AG04449 (cell line): ENCODE results near the gene AQP5.
A peak's percentile ranks its signal among the peaks of the same experiment; 100 is the strongest.

Source experiments
- CTCF ChIA-PET: fragments of 350-600 bp; formaldehyde crosslinking; extraction: SDS; loops from one replicate; lab custom pipeline; 2021; ENCODE audit warnings: antibody characterized with exemption; lab: Yijun Ruan, JAX
- POLR2A ChIA-PET: fragments of 400-600, 350-600 bp; formaldehyde crosslinking; extraction: SDS; loops from one replicate; lab custom pipeline; 2020; ENCODE audit warnings: antibody characterized with exemption, inconsistent platforms; lab: Yijun Ruan, JAX
- DNase-seq: peaks from one replicate; pipeline ENCODE4 v3.0.0-alpha.2; 2010; ENCODE audit warnings: low read depth, low spot score
- H3K4me3 ChIP-seq: 2 replicates; pipeline ENCODE4 v1.5.1; 2011; ENCODE audit warnings: low read depth, mild to moderate bottlenecking, control low read depth, low read length
- CTCF ChIP-seq: IDR thresholded peaks from one replicate; pipeline ENCODE4 v1.5.1; 2011; ENCODE audit warnings: mild to moderate bottlenecking, moderate library complexity, low read length, control low read depth, inconsistent platforms; ENCODE audit not compliant: insufficient read depth; ENCODE audit errors: missing control alignments

The AQP5 gene

GRCh38 chr12:49965836-49966235 lies 4.2 kb downstream of the AQP5 start:
- CTCF ChIA-PET = interaction anchor here (0.9 to 26.8 kb wide), 28 partner anchors 7 to 210 kb away, joined by 3 to 1042 read pairs (median 20); partner anchors contain the start of genes AQP2, BCDIN3D, COX14 and SMARCD1
- no peak for TF ChIP-seq CTCF
- no peak overlapping the region for H3K4me3 ChIP-seq
- POLR2A ChIA-PET = no interaction called here
- DNase-seq = no peak

- POLR2A ChIA-PET = interaction anchor here (0.7 kb wide), 2 partner anchors 104 to 201 kb away, joined by 4 to 5 read pairs; partner anchors contain the start of gene CERS5
- CTCF ChIA-PET = interaction anchor here (0.7 to 26.8 kb wide), 48 partner anchors 8 to 275 kb away, joined by 3 to 1042 read pairs (median 6); partner anchors contain the start of genes AQP2, BCDIN3D, COX14 and RACGAP1
- H3K4me3 ChIP-seq = no peak overlapping the region
- no peak for TF ChIP-seq CTCF
- no peak for DNase-seq
Observed at GRCh38 chr12:49966511-49967041, 4.9 kb downstream of the AQP5 start.

- TF ChIP-seq CTCF = peak; percentile 96
- ChIA-PET CTCF (interaction anchor here (0.6 to 26.8 kb wide), 54 partner anchors 8 to 669 kb away, joined by 3 to 1042 read pairs (median 6); partner anchors contain the start of genes AQP2, BCDIN3D, COX14 and RACGAP1), POLR2A (interaction anchor here (0.7 kb wide), 2 partner anchors 103 to 200 kb away, joined by 4 to 5 read pairs; partner anchors contain the start of gene CERS5)
- DNase-seq = no peak
- peak overlapping the region; percentile 56 for H3K4me3 ChIP-seq
Observed at GRCh38 chr12:49967042-49967776, 5.5 kb downstream of the AQP5 start.

- DNase-seq = no peak
- H3K4me3 ChIP-seq = peak overlapping the region; percentile 56
- no peak for TF ChIP-seq CTCF
- POLR2A ChIA-PET = no interaction called here
- CTCF ChIA-PET = interaction anchor here (0.6 to 26.8 kb wide), 43 partner anchors 9 to 669 kb away, joined by 3 to 1042 read pairs (median 9); partner anchors contain the start of genes AQP2, COX14, RACGAP1 and SMARCD1
Observed at GRCh38 chr12:49967777-49968250, 6.1 kb downstream of the AQP5 start.

- no peak for DNase-seq
- ChIA-PET CTCF (interaction anchor here (0.6 to 26.8 kb wide), 24 partner anchors 9 to 346 kb away, joined by 3 to 1042 read pairs (median 24); partner anchors contain the start of genes AQP2, COX14, RACGAP1 and SMARCD1), POLR2A (no interaction called here)
- no peak overlapping the region for H3K4me3 ChIP-seq
- no peak for TF ChIP-seq CTCF
Observed at GRCh38 chr12:49968471-49968870, 6.8 kb downstream of the AQP5 start.

GRCh38 chr12:49969027-49969426 lies 7.4 kb downstream of the AQP5 start:
- H3K4me3 ChIP-seq = no peak overlapping the region
- ChIA-PET POLR2A (no interaction called here), CTCF (interaction anchor here (0.9 to 26.8 kb wide), 20 partner anchors 10 to 345 kb away, joined by 3 to 1042 read pairs (median 40); partner anchors contain the start of genes AQP2, RACGAP1 and SMARCD1)
- TF ChIP-seq CTCF = no peak
- DNase-seq = no peak
